NB4 (cell line): ENCODE data around the gene IDH3G.
"Not testable (repeated sequence)": the region's sequence is repeated elsewhere in the genome, so short reads cannot be mapped to it uniquely, and the experiment has no call there.

Experiments
- DNase-seq: peaks from one replicate; pipeline ENCODE4 v3.0.0; 2010; ENCODE audit warnings: low read depth
- H3K4me3 ChIP-seq: one replicate; pipeline ENCODE4 v1.5.1; 2011; ENCODE audit warnings: mild to moderate bottlenecking, low read depth, low read length, moderate library complexity
- CTCF ChIP-seq: IDR thresholded peaks from one replicate; pipeline ENCODE4 v1.5.1; 2012; ENCODE audit warnings: low read depth, low read length
- MAX ChIP-seq: IDR thresholded peaks from 2 replicates; pipeline ENCODE4 v1.6.1; 2011; ENCODE audit warnings: low read depth, low read length
- MYC ChIP-seq: IDR thresholded peaks from 2 replicates; pipeline ENCODE4 v1.6.1; 2011; ENCODE audit warnings: low read depth, low read length
- POLR2A ChIP-seq: IDR thresholded peaks from 2 replicates; pipeline ENCODE4 v1.6.1; 2011; ENCODE audit warnings: mild to moderate bottlenecking; ENCODE audit not compliant: insufficient read length; ENCODE audit errors: extremely low read depth

IDH3G gene

DNA sequence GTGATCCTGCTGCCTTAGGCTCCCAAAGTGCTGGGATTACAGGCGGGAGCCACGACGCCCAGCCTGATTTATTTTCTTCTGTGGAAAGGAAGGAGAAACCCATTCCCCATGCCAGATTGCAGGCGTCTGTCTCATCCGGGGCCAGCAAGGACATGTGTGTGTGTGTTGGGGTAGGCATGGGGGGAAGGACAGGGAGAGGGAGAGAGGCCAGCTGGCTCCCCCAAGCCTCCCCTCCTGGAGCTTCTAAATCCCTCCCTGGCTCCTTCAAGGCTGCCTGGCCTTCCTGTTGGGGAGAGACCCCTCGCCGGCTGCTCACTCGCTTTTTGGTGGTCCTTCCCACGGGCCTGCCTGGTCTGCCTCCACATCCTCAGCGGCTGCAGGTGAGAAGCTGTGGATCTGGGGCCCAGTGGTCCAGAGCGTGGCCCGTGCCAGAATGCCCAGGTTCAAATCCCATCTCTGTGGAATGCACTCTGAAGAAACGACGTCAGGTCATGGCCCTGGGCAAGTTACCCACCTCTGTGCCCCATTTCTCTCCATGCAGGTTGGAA is 31.5 kb downstream of the IDH3G start:
- TF ChIP-seq CTCF (no peak), MYC (no peak), MAX (no peak), POLR2A (no peak)
- H3K4me3 ChIP-seq: no peak overlapping the region
- DNase-seq: no peak

DNA sequence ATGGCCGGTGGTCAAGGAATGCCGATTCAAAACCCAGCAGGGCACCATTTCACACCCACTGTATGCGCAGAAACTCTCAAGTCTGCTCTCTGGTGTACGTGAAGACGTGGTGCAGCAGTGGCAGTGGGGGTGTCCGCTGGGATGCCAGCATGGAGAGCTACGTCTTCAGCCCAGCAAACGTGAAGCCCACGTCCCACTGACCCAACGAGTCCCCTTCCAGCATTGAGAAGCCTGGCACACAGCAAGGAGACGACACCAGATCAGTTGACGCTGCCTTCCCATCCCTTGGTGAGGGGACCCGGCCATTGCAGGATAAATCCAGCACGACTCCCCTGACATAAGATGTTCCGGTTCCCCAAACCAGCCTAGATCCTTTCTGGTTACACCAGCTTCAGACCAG is 32.3 kb downstream of the IDH3G start:
- DNase-seq: no peak
- H3K4me3 ChIP-seq: no peak overlapping the region
- no peak for TF ChIP-seq CTCF
- no peak for TF ChIP-seq MYC

GRCh38 chrX:153755136-153755535 is 39.0 kb downstream of the IDH3G start:
- no peak for DNase-seq
- no peak for TF ChIP-seq MYC
- TF ChIP-seq POLR2A: no peak
- TF ChIP-seq CTCF: no peak
- no peak for TF ChIP-seq MAX
- no peak overlapping the region for H3K4me3 ChIP-seq

GRCh38 chrX:153750127-153750774 is 43.9 kb downstream of the IDH3G start:
- H3K4me3 ChIP-seq: no peak overlapping the region
- DNase-seq: no peak
- no peak for TF ChIP-seq POLR2A
- no peak for TF ChIP-seq MAX
- no peak for TF ChIP-seq MYC
- TF ChIP-seq CTCF: no peak

DNA sequence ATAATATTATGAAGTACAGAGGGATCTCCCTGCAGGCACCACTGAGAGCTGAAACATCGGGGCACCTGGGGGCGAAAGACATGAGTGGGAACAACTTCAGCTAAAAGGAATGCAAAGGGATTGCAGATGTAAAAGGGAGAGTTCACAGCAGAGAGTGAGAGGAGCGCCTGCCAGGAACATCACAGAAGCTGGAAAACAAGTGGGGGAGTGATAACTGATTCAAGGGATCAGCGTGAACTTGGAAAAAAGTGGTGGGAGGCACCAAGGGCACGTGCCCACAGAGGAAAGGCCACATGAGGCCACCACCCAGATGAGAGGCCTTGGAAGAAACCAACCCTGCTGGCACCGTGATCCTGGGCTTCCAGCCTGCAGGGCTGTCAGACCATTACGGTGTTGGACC is 45.2 kb downstream of the IDH3G start:
- H3K4me3 ChIP-seq, DNase-seq: not testable (repeated sequence)

DNA sequence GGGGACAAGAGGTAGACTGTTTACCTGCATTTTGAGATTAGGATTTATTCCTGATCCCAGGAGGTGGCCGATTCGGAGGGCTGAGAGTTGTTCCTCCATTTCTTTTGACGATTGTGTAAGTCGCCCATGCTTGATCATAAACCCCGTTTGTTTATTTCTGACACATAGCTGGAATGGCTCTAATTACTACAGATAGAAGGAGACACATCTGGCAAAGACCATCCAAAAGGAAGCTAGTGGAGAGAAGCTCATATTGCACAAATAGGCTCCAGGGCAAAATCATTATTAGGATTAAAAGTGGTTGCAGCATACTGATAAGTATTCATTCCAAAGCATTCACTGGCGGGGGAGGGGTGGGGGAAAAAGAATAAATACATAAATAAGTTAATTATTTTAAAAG is 47.2 kb downstream of the IDH3G start:
- DNase-seq, H3K4me3 ChIP-seq: not testable (repeated sequence)

GRCh38 chrX:153746359-153746758 is 47.8 kb downstream of the IDH3G start:
- no peak overlapping the region for H3K4me3 ChIP-seq
- no peak for TF ChIP-seq MYC
- no peak for TF ChIP-seq MAX
- no peak for TF ChIP-seq CTCF
- no peak for TF ChIP-seq POLR2A
- no peak for DNase-seq

- H3K4me3 ChIP-seq: not testable (repeated sequence)
These were observed 49.1 kb downstream of the IDH3G start for GRCh38 chrX:153745067-153745433.

More at GRCh38 chrX:153745067-153745433, 49.1 kb downstream of the IDH3G start:
- not testable (repeated sequence) for DNase-seq
